Liver (tissue), 9 donors: Measurements from ENCODE around the gene CTNNBL1. TPM values are rescaled to one million over a fixed set of nuclear protein-coding genes. Genes with fewer than 3 reads are reported as not detected.

ENCODE experiments used
- DNase-seq: peaks from one replicate; pipeline ENCODE4 v3.0.0-alpha.2; 2017; ENCODE audit warnings: low spot score
- H3K27ac ChIP-seq, 2 donors: one replicate each; pipeline ENCODE4 v1.7.0; 2013; ENCODE audit warnings: inconsistent platforms in 2 of 2, low read length in 2 of 2, control low read depth in 1 of 2, low read depth in 1 of 2, mild to moderate bottlenecking in 1 of 2
- H3K27me3 ChIP-seq, 4 donors: one replicate each; pipeline versions ENCODE4 v1.6.1 to v1.7.0; 2013; ENCODE audit warnings: low read length in 3 of 4, inconsistent platforms in 1 of 4, mild to moderate bottlenecking in 1 of 4, moderate library complexity in 1 of 4; ENCODE audit not compliant: control insufficient read depth in 4 of 4, insufficient read depth in 4 of 4
- H3K36me3 ChIP-seq, 4 donors: one replicate each; pipeline versions ENCODE4 v1.6.1 to v1.7.0; 2013; ENCODE audit warnings: low read length in 3 of 4, mild to moderate bottlenecking in 3 of 4, low read depth in 1 of 4, moderate library complexity in 1 of 4; ENCODE audit not compliant: control insufficient read depth in 4 of 4, insufficient read depth in 3 of 4
- H3K4me1 ChIP-seq, 4 donors: one replicate each; pipeline versions ENCODE4 v1.6.1 to v1.7.0; 2013; ENCODE audit warnings: low read length in 3 of 4, mild to moderate bottlenecking in 3 of 4, moderate library complexity in 1 of 4; ENCODE audit not compliant: control insufficient read depth in 4 of 4, insufficient read depth in 4 of 4
- H3K4me3 ChIP-seq, 3 donors: one replicate each; pipeline versions ENCODE4 v1.6.1 to v1.7.0; 2013; ENCODE audit warnings: low read length in 3 of 3, control low read depth in 1 of 3, low read depth in 1 of 3, mild to moderate bottlenecking in 1 of 3
- H3K9ac ChIP-seq, 2 donors: one replicate each; pipeline ENCODE4 v1.7.0; 2013; ENCODE audit warnings: low read length in 2 of 2, mild to moderate bottlenecking in 2 of 2, moderate library complexity in 2 of 2, control low read depth in 1 of 2, low read depth in 1 of 2
- H3K9me3 ChIP-seq, 4 donors: one replicate each; pipeline versions ENCODE4 v1.6.1 to v1.7.0; 2013; ENCODE audit warnings: low read length in 3 of 4; ENCODE audit not compliant: control insufficient read depth in 4 of 4
- ATF3 ChIP-seq: IDR thresholded peaks from 2 replicates; pipeline ENCODE4 v1.6.1; 2016; ENCODE audit warnings: antibody characterized with exemption
- EGR1 ChIP-seq, 2 donors: IDR thresholded peaks; 2 replicates each; pipeline ENCODE4 v1.6.1; 2016 to 2018; ENCODE audit warnings: antibody characterized with exemption in 2 of 2, low read depth in 2 of 2
- FOXA1 ChIP-seq: IDR thresholded peaks from 2 replicates; pipeline ENCODE4 v1.6.1; 2016; ENCODE audit warnings: antibody characterized with exemption
- GABPA ChIP-seq, 2 donors: IDR thresholded peaks in 1 of 2; conservative IDR thresholded peaks in 1 of 2; 2 replicates each; pipeline ENCODE4 v1.6.1; 2016; ENCODE audit warnings: antibody characterized with exemption in 2 of 2, mild to moderate bottlenecking in 1 of 2, moderate library complexity in 1 of 2
- HNF4A ChIP-seq, 2 donors: conservative IDR thresholded peaks; 2 replicates each; pipeline ENCODE4 v1.6.1; 2016; ENCODE audit warnings: antibody characterized with exemption in 2 of 2, mild to moderate bottlenecking in 2 of 2
- HNF4G ChIP-seq: IDR thresholded peaks from 2 replicates; pipeline ENCODE4 v1.6.1; 2016; ENCODE audit warnings: antibody characterized with exemption
- MAX ChIP-seq: IDR thresholded peaks from 2 replicates; pipeline ENCODE4 v1.6.1; 2016; ENCODE audit warnings: antibody characterized with exemption
- NR2F2 ChIP-seq: IDR thresholded peaks from 2 replicates; pipeline ENCODE4 v1.6.1; 2016; ENCODE audit warnings: antibody characterized with exemption
- RAD21 ChIP-seq, 2 donors: IDR thresholded peaks; 2 replicates each; pipeline ENCODE4 v1.6.1; 2016; ENCODE audit warnings: antibody characterized with exemption in 2 of 2, mild to moderate bottlenecking in 2 of 2
- SP1 ChIP-seq: IDR thresholded peaks from 2 replicates; pipeline ENCODE4 v1.6.1; 2018; ENCODE audit warnings: antibody characterized with exemption, mild to moderate bottlenecking
- YY1 ChIP-seq: IDR thresholded peaks from 2 replicates; pipeline ENCODE4 v1.6.1; 2016; ENCODE audit warnings: antibody characterized with exemption, mild to moderate bottlenecking
- WGBS: extraction: QIAGEN DNeasy Blood & Tissue Kit; methylation state at CpG from one replicate; pipeline ENCODE4 v1.1.7; 2013; 5-methylcytosine and 5-hydroxymethylcytosine counted together
- polyA plus RNA-seq, 2 donors: library from polyadenylated mRNA; stranded (reverse) in 1 of 2; unstranded in 1 of 2; fragments of 200-250 nt in 1 of 2; fragments of >200 nt in 1 of 2; fragmentation: Nextera tagmentation in 1 of 2; extraction: Ambion mirVana in 1 of 2; gene quantifications; one replicate each; pipeline versions ENCODE4 v1.2.1 to v1.2.3, GENCODE V29; 2013 to 2015
- total RNA-seq, 2 donors: library from RNA; depleted of rRNA; stranded (reverse); fragments of >200 nt; gene quantifications; one replicate each; pipeline ENCODE4 v1.2.3, GENCODE V29; 2014
- TF ChIP-seq, protein P1 (sequence below): fragments of 150-350 bp; IDR thresholded peaks from 2 replicates; pipeline ENCODE4 v1.5.1; 2017; ENCODE audit warnings: improper control_type of control experiment, low read depth, low read length; ENCODE audit not compliant: missing input control
- TF ChIP-seq, protein P2 (sequence below): IDR thresholded peaks from 2 replicates; pipeline ENCODE4 v1.6.1; 2016; ENCODE audit warnings: antibody characterized with exemption, mild to moderate bottlenecking
- TF ChIP-seq, protein P3 (sequence below): IDR thresholded peaks from 2 replicates; pipeline ENCODE4 v1.6.1; 2016; ENCODE audit warnings: antibody characterized with exemption
- donor health status: healthy.
- donor health status: healthy.
- donor health status: healthy.
- donor health status: healthy.
- donor health status: healthy.

Gene CTNNBL1
- total and polyA plus RNA-seq, 4 donors: 18.3 to 25.4 (median 20.3) TPM

GRCh38 chr20:37773291-37773826 lies 79.5 kb downstream of the CTNNBL1 start:
- DNase-seq: no peak
- H3K27ac ChIP-seq: no peak overlapping the region
- no peaks in the 10 kb centered on the region for H3K27me3 ChIP-seq
- WGBS: 82% methylated on average over 1 of the region's 1 CpG
- no peaks in the 10 kb centered on the region for H3K9me3 ChIP-seq
- H3K9ac ChIP-seq: no peak overlapping the region
- H3K36me3 ChIP-seq: peaks cover 0 to 16% (median 12%) of the 10 kb centered on the region in 4 donors
- no peak overlapping the region for H3K4me3 ChIP-seq
- no peak for TF ChIP-seq RAD21 (IDR thresholded peaks at IDR 0.05)
- no peak for TF ChIP-seq FOXA1
- TF ChIP-seq, protein P1, sequence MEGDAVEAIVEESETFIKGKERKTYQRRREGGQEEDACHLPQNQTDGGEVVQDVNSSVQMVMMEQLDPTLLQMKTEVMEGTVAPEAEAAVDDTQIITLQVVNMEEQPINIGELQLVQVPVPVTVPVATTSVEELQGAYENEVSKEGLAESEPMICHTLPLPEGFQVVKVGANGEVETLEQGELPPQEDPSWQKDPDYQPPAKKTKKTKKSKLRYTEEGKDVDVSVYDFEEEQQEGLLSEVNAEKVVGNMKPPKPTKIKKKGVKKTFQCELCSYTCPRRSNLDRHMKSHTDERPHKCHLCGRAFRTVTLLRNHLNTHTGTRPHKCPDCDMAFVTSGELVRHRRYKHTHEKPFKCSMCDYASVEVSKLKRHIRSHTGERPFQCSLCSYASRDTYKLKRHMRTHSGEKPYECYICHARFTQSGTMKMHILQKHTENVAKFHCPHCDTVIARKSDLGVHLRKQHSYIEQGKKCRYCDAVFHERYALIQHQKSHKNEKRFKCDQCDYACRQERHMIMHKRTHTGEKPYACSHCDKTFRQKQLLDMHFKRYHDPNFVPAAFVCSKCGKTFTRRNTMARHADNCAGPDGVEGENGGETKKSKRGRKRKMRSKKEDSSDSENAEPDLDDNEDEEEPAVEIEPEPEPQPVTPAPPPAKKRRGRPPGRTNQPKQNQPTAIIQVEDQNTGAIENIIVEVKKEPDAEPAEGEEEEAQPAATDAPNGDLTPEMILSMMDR: no peak
- TF ChIP-seq, protein P2, sequence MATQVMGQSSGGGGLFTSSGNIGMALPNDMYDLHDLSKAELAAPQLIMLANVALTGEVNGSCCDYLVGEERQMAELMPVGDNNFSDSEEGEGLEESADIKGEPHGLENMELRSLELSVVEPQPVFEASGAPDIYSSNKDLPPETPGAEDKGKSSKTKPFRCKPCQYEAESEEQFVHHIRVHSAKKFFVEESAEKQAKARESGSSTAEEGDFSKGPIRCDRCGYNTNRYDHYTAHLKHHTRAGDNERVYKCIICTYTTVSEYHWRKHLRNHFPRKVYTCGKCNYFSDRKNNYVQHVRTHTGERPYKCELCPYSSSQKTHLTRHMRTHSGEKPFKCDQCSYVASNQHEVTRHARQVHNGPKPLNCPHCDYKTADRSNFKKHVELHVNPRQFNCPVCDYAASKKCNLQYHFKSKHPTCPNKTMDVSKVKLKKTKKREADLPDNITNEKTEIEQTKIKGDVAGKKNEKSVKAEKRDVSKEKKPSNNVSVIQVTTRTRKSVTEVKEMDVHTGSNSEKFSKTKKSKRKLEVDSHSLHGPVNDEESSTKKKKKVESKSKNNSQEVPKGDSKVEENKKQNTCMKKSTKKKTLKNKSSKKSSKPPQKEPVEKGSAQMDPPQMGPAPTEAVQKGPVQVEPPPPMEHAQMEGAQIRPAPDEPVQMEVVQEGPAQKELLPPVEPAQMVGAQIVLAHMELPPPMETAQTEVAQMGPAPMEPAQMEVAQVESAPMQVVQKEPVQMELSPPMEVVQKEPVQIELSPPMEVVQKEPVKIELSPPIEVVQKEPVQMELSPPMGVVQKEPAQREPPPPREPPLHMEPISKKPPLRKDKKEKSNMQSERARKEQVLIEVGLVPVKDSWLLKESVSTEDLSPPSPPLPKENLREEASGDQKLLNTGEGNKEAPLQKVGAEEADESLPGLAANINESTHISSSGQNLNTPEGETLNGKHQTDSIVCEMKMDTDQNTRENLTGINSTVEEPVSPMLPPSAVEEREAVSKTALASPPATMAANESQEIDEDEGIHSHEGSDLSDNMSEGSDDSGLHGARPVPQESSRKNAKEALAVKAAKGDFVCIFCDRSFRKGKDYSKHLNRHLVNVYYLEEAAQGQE: no peak
- TF ChIP-seq, protein P3, sequence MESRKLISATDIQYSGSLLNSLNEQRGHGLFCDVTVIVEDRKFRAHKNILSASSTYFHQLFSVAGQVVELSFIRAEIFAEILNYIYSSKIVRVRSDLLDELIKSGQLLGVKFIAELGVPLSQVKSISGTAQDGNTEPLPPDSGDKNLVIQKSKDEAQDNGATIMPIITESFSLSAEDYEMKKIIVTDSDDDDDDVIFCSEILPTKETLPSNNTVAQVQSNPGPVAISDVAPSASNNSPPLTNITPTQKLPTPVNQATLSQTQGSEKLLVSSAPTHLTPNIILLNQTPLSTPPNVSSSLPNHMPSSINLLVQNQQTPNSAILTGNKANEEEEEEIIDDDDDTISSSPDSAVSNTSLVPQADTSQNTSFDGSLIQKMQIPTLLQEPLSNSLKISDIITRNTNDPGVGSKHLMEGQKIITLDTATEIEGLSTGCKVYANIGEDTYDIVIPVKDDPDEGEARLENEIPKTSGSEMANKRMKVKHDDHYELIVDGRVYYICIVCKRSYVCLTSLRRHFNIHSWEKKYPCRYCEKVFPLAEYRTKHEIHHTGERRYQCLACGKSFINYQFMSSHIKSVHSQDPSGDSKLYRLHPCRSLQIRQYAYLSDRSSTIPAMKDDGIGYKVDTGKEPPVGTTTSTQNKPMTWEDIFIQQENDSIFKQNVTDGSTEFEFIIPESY: no peak
- TF ChIP-seq SP1: no peak
- no peak for TF ChIP-seq HNF4G
- TF ChIP-seq NR2F2: no peak
- no peak for TF ChIP-seq GABPA (IDR thresholded peaks at IDR 0.05 in 1 of 2, conservative IDR thresholded peaks at IDR 0.05 in 1 of 2)
- TF ChIP-seq ATF3: no peak
- TF ChIP-seq MAX: no peak
- no peak for TF ChIP-seq YY1
- peaks cover 0 to 7% (median 2%) of the 10 kb centered on the region in 4 donors for H3K4me1 ChIP-seq

DNA sequence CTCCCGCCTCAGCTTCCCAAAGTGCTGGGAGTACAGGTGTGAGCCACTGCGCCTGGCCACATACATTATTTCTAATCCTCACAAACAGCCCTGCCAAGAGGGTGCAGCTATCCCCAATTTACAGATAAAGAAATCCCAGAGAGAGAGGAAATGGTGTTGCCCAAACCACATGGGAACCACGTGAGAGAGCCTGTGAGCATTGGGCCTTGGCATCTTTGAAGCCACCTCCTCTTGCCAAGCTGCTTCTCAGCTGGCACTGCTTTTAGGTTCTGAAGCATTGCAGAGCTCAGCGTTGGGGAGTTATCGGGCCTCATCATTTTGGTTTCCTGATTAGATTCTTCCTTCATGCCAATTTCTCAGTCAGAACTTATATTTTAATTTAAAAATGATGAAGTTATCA lies 80.3 kb downstream of the CTNNBL1 start:
- Histone ChIP-seq H3K36me3 (peaks cover 0 to 17% (median 16%) of the 10 kb centered on the region in 4 donors), H3K27ac (no peak overlapping the region), H3K9me3 (no peaks in the 10 kb centered on the region), H3K4me3 (no peak overlapping the region), H3K27me3 (no peaks in the 10 kb centered on the region), H3K9ac (no peak overlapping the region), H3K4me1 (peaks cover 0 to 7% (median 2%) of the 10 kb centered on the region in 4 donors)
- TF ChIP-seq, protein P1: no peak
- no peak for TF ChIP-seq ATF3
- TF ChIP-seq HNF4A (conservative IDR thresholded peaks at IDR 0.05): no peak
- TF ChIP-seq RAD21 (IDR thresholded peaks at IDR 0.05): no peak
- TF ChIP-seq NR2F2: no peak
- no peak for TF ChIP-seq EGR1 (IDR thresholded peaks at IDR 0.05; ENCODE audit: low read depth in 2 of 2)
- no peak for TF ChIP-seq MAX
- TF ChIP-seq, protein P2: no peak
- no peak for DNase-seq
- WGBS: 82% methylated on average over 5 of the region's 5 CpGs
